Thymus (tissue), 11 donors: ENCODE results near the gene PLEKHA5. TPM values are rescaled to one million over a fixed set of nuclear protein-coding genes. Genes with fewer than 3 reads are reported as not detected.
"Not testable (repeated sequence)": the region's sequence is repeated elsewhere in the genome, so short reads cannot be mapped to it uniquely, and the experiment has no call there.

ENCODE experiments used
- DNase-seq, 9 donors: peaks; one replicate each; pipeline ENCODE4 v3.0.0-alpha.2; 2013; ENCODE audit warnings: low spot score in 9 of 9, low read depth in 6 of 9, missing footprints in 1 of 9
- H3K27ac ChIP-seq, 2 donors: one replicate each; pipeline ENCODE4 v1.5.1; 2013; ENCODE audit warnings: control low read depth in 1 of 2, low read depth in 1 of 2, low read length in 1 of 2, mild to moderate bottlenecking in 1 of 2, moderate library complexity in 1 of 2
- H3K27me3 ChIP-seq, 2 donors: one replicate each; pipeline ENCODE4 v1.5.1; 2013; ENCODE audit warnings: low read length in 1 of 2; ENCODE audit not compliant: control insufficient read depth in 2 of 2, insufficient read depth in 1 of 2
- H3K36me3 ChIP-seq, 2 donors: one replicate each; pipeline ENCODE4 v1.5.1; 2013; ENCODE audit warnings: low read length in 1 of 2, mild to moderate bottlenecking in 1 of 2, moderate library complexity in 1 of 2; ENCODE audit not compliant: control insufficient read depth in 2 of 2, insufficient read depth in 2 of 2
- H3K4me1 ChIP-seq, 2 donors: one replicate each; pipeline ENCODE4 v1.5.1; 2013; ENCODE audit warnings: low read length in 2 of 2; ENCODE audit not compliant: control insufficient read depth in 2 of 2, insufficient read depth in 2 of 2
- H3K4me3 ChIP-seq, 2 donors: one replicate each; pipeline ENCODE4 v1.5.1; 2013; ENCODE audit warnings: low read length in 2 of 2, control low read depth in 1 of 2, mild to moderate bottlenecking in 1 of 2
- H3K9me3 ChIP-seq, 2 donors: one replicate each; pipeline ENCODE4 v1.5.1; 2013; ENCODE audit warnings: low read length in 1 of 2, mild to moderate bottlenecking in 1 of 2; ENCODE audit not compliant: control insufficient read depth in 2 of 2, insufficient read depth in 1 of 2
- WGBS: extraction: QIAGEN DNeasy Blood & Tissue Kit; methylation state at CpG from one replicate; pipeline ENCODE4 v1.1.7; 2013; 5-methylcytosine and 5-hydroxymethylcytosine counted together
- polyA plus RNA-seq: library from polyadenylated mRNA; stranded (reverse); fragments of 200-250 nt; gene quantifications from one replicate; pipeline ENCODE4 v1.2.3, GENCODE V29; 2013
- total RNA-seq: library from RNA; stranded (reverse); fragments of 120-200 nt; gene quantifications from one replicate; pipeline ENCODE4 v1.2.4, GENCODE V29; 2013
- donor health status: healthy.

The PLEKHA5 gene
- total and polyA plus RNA-seq, 2 donors = 12.2 to 18.0 TPM

- Histone ChIP-seq H3K4me3 (no peak overlapping the region), H3K36me3 (peaks cover 4 to 5% of the 10 kb centered on the region in 2 donors), H3K27ac (no peak overlapping the region), H3K4me1 (no peaks in the 10 kb centered on the region), H3K9me3 (no peaks in the 10 kb centered on the region), H3K27me3 (no peaks in the 10 kb centered on the region)
- WGBS = 98% methylated on average over 5 of the region's 5 CpGs
- no peak for DNase-seq
Measured at GRCh38 chr12:19322376-19322775, 192.8 kb downstream of the PLEKHA5 start.

- H3K4me1 ChIP-seq = no peaks in the 10 kb centered on the region
- no peaks in the 10 kb centered on the region for H3K9me3 ChIP-seq
- H3K36me3 ChIP-seq = peaks cover 4 to 5% of the 10 kb centered on the region in 2 donors
- H3K27me3 ChIP-seq = no peaks in the 10 kb centered on the region
- 47% methylated on average over 2 of the region's 2 CpGs for WGBS
- no peak overlapping the region for H3K27ac ChIP-seq
- no peak overlapping the region for H3K4me3 ChIP-seq
- DNase-seq = no peak
Measured at GRCh38 chr12:19323805-19324204, 194.3 kb downstream of the PLEKHA5 start.

- Histone ChIP-seq H3K27me3 (no peaks in the 10 kb centered on the region), H3K36me3 (peaks cover 4 to 5% of the 10 kb centered on the region in 2 donors), H3K4me1 (no peaks in the 10 kb centered on the region), H3K27ac (no peak overlapping the region), H3K9me3 (no peaks in the 10 kb centered on the region), H3K4me3 (no peak overlapping the region)
- DNase-seq = no peak
Measured at GRCh38 chr12:19326102-19326501, 196.6 kb downstream of the PLEKHA5 start.

- Histone ChIP-seq H3K4me3 (no peak overlapping the region), H3K27me3 (no peaks in the 10 kb centered on the region), H3K9me3 (no peaks in the 10 kb centered on the region), H3K27ac (no peak overlapping the region), H3K4me1 (no peaks in the 10 kb centered on the region), H3K36me3 (no peaks in the 10 kb centered on the region)
- no peak for DNase-seq
Measured at GRCh38 chr12:19332196-19332595, 202.7 kb downstream of the PLEKHA5 start.

- DNase-seq = no peak
- no peaks in the 10 kb centered on the region for H3K27me3 ChIP-seq
- H3K27ac ChIP-seq = no peak overlapping the region
- H3K4me3 ChIP-seq = no peak overlapping the region
- H3K4me1 ChIP-seq = no peaks in the 10 kb centered on the region
- no peaks in the 10 kb centered on the region for H3K9me3 ChIP-seq
- 96% methylated on average over 5 of the region's 5 CpGs for WGBS
- H3K36me3 ChIP-seq = peaks cover 0 to 6% of the 10 kb centered on the region in 2 donors
Measured at GRCh38 chr12:19338405-19338804, 208.9 kb downstream of the PLEKHA5 start.

- 95% methylated on average over 4 of the region's 4 CpGs for WGBS
- H3K4me1 ChIP-seq, H3K27me3 ChIP-seq, H3K9me3 ChIP-seq, H3K36me3 ChIP-seq, DNase-seq, H3K27ac ChIP-seq, H3K4me3 ChIP-seq: not testable (repeated sequence)
Measured at GRCh38 chr12:19350850-19351249, 221.3 kb downstream of the PLEKHA5 start.

- no peaks in the 10 kb centered on the region for H3K9me3 ChIP-seq
- H3K27ac ChIP-seq = no peak overlapping the region
- H3K4me1 ChIP-seq = no peaks in the 10 kb centered on the region
- H3K27me3 ChIP-seq = no peaks in the 10 kb centered on the region
- no peaks in the 10 kb centered on the region for H3K36me3 ChIP-seq
- H3K4me3 ChIP-seq = no peak overlapping the region
- WGBS = 97% methylated on average over 2 of the region's 2 CpGs
- DNase-seq = no peak
Measured at GRCh38 chr12:19351346-19351745, 221.8 kb downstream of the PLEKHA5 start.

GRCh38 chr12:19369691-19370148 lies 240.2 kb downstream of the PLEKHA5 start:
- DNase-seq = no peak
- WGBS = 95% methylated on average over 6 of the region's 6 CpGs
- Histone ChIP-seq H3K4me3 (no peak overlapping the region), H3K27ac (peak overlapping the region in 1 of 2 donors; percentile 42), H3K27me3 (no peaks in the 10 kb centered on the region), H3K36me3 (peaks cover 3% of the 10 kb centered on the region in 2 donors), H3K4me1 (no peaks in the 10 kb centered on the region), H3K9me3 (no peaks in the 10 kb centered on the region)

GRCh38 chr12:19373586-19373985 lies 244.1 kb downstream of the PLEKHA5 start:
- Histone ChIP-seq H3K27ac (no peak overlapping the region), H3K36me3 (peaks cover 0 to 3% of the 10 kb centered on the region in 2 donors), H3K9me3 (no peaks in the 10 kb centered on the region), H3K27me3 (no peaks in the 10 kb centered on the region), H3K4me1 (no peaks in the 10 kb centered on the region), H3K4me3 (no peak overlapping the region)
- no peak for DNase-seq
- 98% methylated on average over 4 of the region's 4 CpGs for WGBS

GRCh38 chr12:19375888-19376287 lies 246.4 kb downstream of the PLEKHA5 start:
- WGBS = 94% methylated on average over 2 of the region's 2 CpGs
- H3K36me3 ChIP-seq = no peaks in the 10 kb centered on the region
- H3K27ac ChIP-seq = no peak overlapping the region
- DNase-seq = no peak
- H3K4me3 ChIP-seq = no peak overlapping the region
- H3K9me3 ChIP-seq = no peaks in the 10 kb centered on the region
- no peaks in the 10 kb centered on the region for H3K27me3 ChIP-seq
- no peaks in the 10 kb centered on the region for H3K4me1 ChIP-seq
